GM12875 (cell line): ENCODE measurements around the gene VAV1.
"Not testable (repeated sequence)": the region's sequence is repeated elsewhere in the genome, so short reads cannot be mapped to it uniquely, and the experiment has no call there.

Experiments used
- H3K4me3 ChIP-seq: one replicate; pipeline ENCODE4 v1.5.1; 2011; ENCODE audit warnings: low read depth, low read length, control low read depth
- TF ChIP-seq, protein P1 (sequence below): IDR thresholded peaks from 2 replicates; pipeline ENCODE4 v1.5.1; 2011; ENCODE audit warnings: low read depth, mild to moderate bottlenecking, control low read depth, inconsistent platforms, low read length, moderate library complexity, borderline replicate concordance; ENCODE audit not compliant: insufficient read depth

The VAV1 gene

DNA sequence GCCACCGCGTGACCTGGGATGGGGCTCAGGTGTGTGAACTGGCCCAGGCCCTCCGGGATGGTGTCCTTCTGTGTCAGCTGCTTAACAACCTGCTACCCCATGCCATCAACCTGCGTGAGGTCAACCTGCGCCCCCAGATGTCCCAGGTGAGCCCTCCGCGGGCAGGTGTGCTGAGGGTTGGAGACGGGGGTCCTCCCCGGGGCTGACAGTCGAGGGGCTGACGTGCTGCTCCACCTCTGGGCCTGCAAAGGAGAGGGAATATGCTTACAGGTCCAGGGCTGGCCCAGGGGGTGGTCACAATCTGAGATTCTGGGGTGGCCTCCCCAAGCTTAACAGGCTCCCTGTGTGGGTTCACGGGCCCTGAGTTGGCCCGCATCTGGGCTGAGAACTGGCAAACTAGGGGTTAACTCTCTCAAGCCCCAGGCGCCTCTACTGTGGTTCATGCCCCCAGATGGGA lies 386 bp downstream of the VAV1 start:
- H3K4me3 ChIP-seq, result peak overlapping the region; percentile 98
- TF ChIP-seq, protein P1, sequence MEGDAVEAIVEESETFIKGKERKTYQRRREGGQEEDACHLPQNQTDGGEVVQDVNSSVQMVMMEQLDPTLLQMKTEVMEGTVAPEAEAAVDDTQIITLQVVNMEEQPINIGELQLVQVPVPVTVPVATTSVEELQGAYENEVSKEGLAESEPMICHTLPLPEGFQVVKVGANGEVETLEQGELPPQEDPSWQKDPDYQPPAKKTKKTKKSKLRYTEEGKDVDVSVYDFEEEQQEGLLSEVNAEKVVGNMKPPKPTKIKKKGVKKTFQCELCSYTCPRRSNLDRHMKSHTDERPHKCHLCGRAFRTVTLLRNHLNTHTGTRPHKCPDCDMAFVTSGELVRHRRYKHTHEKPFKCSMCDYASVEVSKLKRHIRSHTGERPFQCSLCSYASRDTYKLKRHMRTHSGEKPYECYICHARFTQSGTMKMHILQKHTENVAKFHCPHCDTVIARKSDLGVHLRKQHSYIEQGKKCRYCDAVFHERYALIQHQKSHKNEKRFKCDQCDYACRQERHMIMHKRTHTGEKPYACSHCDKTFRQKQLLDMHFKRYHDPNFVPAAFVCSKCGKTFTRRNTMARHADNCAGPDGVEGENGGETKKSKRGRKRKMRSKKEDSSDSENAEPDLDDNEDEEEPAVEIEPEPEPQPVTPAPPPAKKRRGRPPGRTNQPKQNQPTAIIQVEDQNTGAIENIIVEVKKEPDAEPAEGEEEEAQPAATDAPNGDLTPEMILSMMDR, result no peak

DNA sequence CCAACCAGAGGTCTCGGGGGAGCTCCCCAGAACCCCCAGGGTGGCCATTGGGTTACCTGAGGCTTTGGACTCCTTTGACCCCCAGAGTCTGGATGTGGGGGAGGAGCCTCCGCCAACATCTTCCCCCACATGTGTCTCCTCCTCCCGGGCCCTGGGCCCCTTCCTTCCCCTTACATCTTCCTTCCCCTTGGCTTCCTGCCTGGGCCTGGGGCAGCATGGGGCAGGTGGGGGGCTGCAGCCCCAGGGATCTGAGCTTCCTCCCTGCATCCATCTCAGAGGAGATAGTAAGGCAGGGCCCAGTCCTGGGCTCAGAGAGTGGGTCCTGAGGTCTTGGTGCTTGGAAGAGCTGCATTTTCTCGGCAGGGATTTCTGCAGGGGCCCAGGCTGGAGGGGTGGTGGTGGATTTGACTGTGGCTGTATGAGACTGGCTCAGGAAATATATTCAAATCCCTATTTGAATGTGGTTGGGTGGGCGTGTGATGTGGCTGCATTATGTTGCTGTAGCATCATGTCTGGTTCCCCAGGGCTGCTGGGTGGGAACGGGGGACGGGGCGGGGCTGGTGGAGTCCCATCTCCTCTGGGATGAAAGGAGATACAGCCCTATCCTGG lies 919 bp downstream of the VAV1 start:
- peak overlapping the region; percentile 98 for H3K4me3 ChIP-seq
- TF ChIP-seq, protein P1, result no peak

GRCh38 chr19:6774821-6775707 lies 2.6 kb downstream of the VAV1 start:
- H3K4me3 ChIP-seq, result no peak overlapping the region
- TF ChIP-seq, protein P1, result no peak

DNA sequence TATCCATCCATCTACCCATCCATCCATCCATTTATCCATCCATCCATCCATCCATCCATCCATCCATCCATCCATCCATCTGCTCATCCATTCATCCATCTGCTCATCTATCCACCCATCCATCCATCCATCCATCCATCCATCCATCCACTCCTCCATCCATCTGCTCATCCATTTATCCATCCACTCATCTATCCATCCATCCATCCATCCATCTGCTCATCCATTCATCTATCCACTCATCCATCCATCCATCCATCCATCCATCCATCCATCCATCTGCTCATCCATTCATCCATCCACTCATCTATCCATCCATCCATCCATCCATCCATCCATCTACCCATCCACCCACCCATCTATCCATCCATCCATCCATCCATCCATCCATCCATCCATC lies 3.5 kb downstream of the VAV1 start:
- H3K4me3 ChIP-seq, result not testable (repeated sequence)

DNA sequence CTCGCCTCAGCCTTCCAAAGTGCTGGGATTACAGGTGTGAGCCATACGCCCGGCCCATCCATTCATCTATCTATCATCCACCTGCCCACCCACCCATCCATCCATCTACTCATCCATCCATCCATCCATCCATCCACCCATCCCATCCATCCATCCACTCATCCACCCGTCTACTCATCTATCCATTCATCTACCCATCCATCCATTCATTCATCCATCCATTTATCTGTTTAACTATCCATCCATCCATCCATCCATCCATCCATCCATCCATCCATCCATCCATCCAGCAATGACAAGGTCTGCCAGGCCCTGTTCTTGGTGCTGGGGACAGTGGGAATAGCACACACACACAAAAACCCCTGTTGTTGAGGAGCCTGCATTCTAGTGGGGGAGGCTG lies 4.5 kb downstream of the VAV1 start:
- H3K4me3 ChIP-seq, result no peak overlapping the region
- TF ChIP-seq, protein P1, result no peak

GRCh38 chr19:6777434-6777833 lies 4.9 kb downstream of the VAV1 start:
- no peak overlapping the region for H3K4me3 ChIP-seq
- TF ChIP-seq, protein P1, result no peak

- no peak overlapping the region for H3K4me3 ChIP-seq
- TF ChIP-seq, protein P1, result no peak
These were observed 5.9 kb downstream of the VAV1 start for GRCh38 chr19:6778386-6778785.
